Osteoblast (primary cell): Measurements from ENCODE around the gene CIITA. TPM values are rescaled to one million over a fixed set of nuclear protein-coding genes. Genes with fewer than 3 reads are reported as not detected.

Source experiments
- DNase-seq: peaks from one replicate; pipeline ENCODE4 v3.0.0; 2011; ENCODE audit warnings: low spot score, mixed read lengths; ENCODE audit not compliant: insufficient read length; ENCODE audit errors: missing footprints
- H2AFZ ChIP-seq: 2 replicates; pipeline ENCODE4 v1.6.0; 2011; ENCODE audit warnings: mild to moderate bottlenecking, low read length
- H3K27ac ChIP-seq: 2 replicates; pipeline ENCODE4 v1.5.1; 2011; ENCODE audit warnings: mild to moderate bottlenecking, low read depth, low read length, moderate library complexity
- H3K27me3 ChIP-seq: 2 replicates; pipeline ENCODE4 v1.6.0; 2012; ENCODE audit warnings: mild to moderate bottlenecking, control low read depth, inconsistent platforms, low read length, moderate library complexity; ENCODE audit not compliant: insufficient read depth
- H3K36me3 ChIP-seq: 2 replicates; pipeline ENCODE4 v1.5.1; 2011; ENCODE audit warnings: mild to moderate bottlenecking, low read length, control low read depth, moderate library complexity; ENCODE audit not compliant: insufficient read depth
- H3K4me1 ChIP-seq: 2 replicates; pipeline ENCODE4 v1.5.1; 2011; ENCODE audit warnings: mild to moderate bottlenecking, low read length, control low read depth, moderate library complexity; ENCODE audit not compliant: insufficient read depth
- H3K4me2 ChIP-seq: 2 replicates; pipeline ENCODE4 v1.6.0; 2011; ENCODE audit warnings: mild to moderate bottlenecking, low read length; ENCODE audit not compliant: insufficient read depth
- H3K4me3 ChIP-seq: fragments of 200-600 bp; sonication (generic); 3 replicates; pipeline ENCODE4 v1.5.1; 2012; ENCODE audit warnings: mild to moderate bottlenecking, low read length, inconsistent platforms; ENCODE audit not compliant: insufficient read depth
- H3K79me2 ChIP-seq: 2 replicates; pipeline ENCODE4 v1.6.0; 2012; ENCODE audit warnings: mild to moderate bottlenecking, low read length, control low read depth, inconsistent platforms; ENCODE audit not compliant: insufficient read depth
- H3K9me3 ChIP-seq: 2 replicates; pipeline ENCODE4 v1.5.1; 2011; ENCODE audit warnings: low read depth, low read length, control low read depth
- H4K20me1 ChIP-seq: 2 replicates; pipeline ENCODE4 v1.6.0; 2012; ENCODE audit warnings: mild to moderate bottlenecking, low read length, control low read depth; ENCODE audit not compliant: insufficient read depth
- total RNA-seq: library from RNA; depleted of rRNA; stranded (reverse); fragments of >200 nt; gene quantifications from 2 replicates; pipeline ENCODE4 v1.2.3, GENCODE V29; 2012
- TF ChIP-seq, protein P1 (sequence below): IDR thresholded peaks from 2 replicates; pipeline ENCODE4 v1.5.1; 2011; ENCODE audit warnings: mild to moderate bottlenecking, low read depth, low read length, moderate library complexity; ENCODE audit errors: extremely low read depth

The CIITA gene
- total RNA-seq, 1 donor: 2.5 TPM

DNA sequence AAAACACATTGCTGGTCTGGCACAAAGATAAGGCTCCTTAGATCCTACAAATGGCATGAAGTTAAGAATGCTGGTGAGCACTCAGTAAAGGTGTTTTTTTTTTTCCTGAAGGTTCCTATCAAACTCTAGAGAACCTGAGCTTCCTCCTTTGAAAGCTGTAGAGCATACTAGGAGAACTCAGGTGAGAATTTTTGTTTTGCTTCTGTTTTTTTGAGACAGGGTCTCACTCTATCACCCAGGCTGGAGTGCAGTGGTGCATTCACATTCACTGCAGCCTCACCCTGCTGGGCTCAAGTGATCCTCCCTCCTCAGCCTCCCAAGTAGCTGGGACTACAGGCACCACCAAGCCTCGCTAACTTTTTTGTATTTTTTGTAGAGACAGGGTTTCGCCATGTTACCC is 21.0 kb upstream of the CIITA start:
- H3K27me3 ChIP-seq: no peaks in the 10 kb centered on the region
- no peak for DNase-seq
- H3K27ac ChIP-seq: no peak overlapping the region
- no peaks in the 10 kb centered on the region for H3K9me3 ChIP-seq
- no peaks in the 10 kb centered on the region for H3K79me2 ChIP-seq
- no peaks in the 10 kb centered on the region for H4K20me1 ChIP-seq
- no peak overlapping the region for H3K4me3 ChIP-seq
- H3K4me1 ChIP-seq: no peaks in the 10 kb centered on the region
- no peak overlapping the region for H3K4me2 ChIP-seq
- TF ChIP-seq, protein P1, sequence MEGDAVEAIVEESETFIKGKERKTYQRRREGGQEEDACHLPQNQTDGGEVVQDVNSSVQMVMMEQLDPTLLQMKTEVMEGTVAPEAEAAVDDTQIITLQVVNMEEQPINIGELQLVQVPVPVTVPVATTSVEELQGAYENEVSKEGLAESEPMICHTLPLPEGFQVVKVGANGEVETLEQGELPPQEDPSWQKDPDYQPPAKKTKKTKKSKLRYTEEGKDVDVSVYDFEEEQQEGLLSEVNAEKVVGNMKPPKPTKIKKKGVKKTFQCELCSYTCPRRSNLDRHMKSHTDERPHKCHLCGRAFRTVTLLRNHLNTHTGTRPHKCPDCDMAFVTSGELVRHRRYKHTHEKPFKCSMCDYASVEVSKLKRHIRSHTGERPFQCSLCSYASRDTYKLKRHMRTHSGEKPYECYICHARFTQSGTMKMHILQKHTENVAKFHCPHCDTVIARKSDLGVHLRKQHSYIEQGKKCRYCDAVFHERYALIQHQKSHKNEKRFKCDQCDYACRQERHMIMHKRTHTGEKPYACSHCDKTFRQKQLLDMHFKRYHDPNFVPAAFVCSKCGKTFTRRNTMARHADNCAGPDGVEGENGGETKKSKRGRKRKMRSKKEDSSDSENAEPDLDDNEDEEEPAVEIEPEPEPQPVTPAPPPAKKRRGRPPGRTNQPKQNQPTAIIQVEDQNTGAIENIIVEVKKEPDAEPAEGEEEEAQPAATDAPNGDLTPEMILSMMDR: no peak
- no peak overlapping the region for H2AFZ ChIP-seq
- H3K36me3 ChIP-seq: no peaks in the 10 kb centered on the region

DNA sequence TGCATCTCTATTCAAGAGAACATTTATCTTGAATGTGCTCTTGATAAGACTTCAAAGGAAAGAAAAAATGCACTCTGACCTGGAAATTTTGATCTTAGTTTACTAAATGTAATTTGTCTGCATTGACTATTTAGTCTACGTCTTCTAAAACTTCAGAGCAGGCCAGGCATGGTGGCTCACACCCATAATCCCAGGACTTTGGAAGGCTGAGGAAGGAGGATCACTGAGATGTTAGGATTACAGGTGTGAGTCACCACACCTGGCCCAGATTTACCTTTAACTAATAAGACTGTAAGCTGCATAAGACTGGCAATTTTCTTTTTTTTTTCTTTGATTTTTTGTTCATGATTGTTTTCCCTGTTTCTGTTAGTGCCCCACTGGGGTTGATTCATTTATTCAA is 18.8 kb upstream of the CIITA start:
- H3K27ac ChIP-seq: no peak overlapping the region
- no peaks in the 10 kb centered on the region for H3K36me3 ChIP-seq
- DNase-seq: no peak
- no peaks in the 10 kb centered on the region for H3K9me3 ChIP-seq
- H2AFZ ChIP-seq: no peak overlapping the region
- no peaks in the 10 kb centered on the region for H3K27me3 ChIP-seq
- no peaks in the 10 kb centered on the region for H4K20me1 ChIP-seq
- peaks cover 12% of the 10 kb centered on the region for H3K4me1 ChIP-seq
- H3K79me2 ChIP-seq: no peaks in the 10 kb centered on the region
- no peak overlapping the region for H3K4me2 ChIP-seq
- no peak overlapping the region for H3K4me3 ChIP-seq
- TF ChIP-seq, protein P1: no peak

DNA sequence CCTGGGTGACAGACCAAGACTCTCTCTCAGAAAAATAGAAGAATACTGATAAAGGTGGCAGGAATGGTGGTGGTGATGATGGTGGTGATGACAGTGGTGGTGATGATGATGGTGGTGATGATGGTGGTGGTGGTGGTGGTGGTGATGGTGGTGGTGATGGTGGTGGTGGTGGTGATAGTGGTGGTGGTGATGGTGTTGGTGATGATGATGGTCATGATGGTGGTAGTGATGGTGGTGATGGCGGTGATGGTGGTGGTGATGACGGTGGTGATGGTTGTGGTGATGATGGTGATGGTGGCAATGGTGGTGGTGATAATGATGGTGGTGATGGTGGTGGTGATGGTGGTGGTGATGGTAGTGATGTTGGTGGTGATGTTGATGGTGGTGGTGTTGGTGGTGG is 18.0 kb upstream of the CIITA start:
- Histone ChIP-seq H3K79me2 (no peaks in the 10 kb centered on the region), H3K4me3 (no peak overlapping the region), H2AFZ (no peak overlapping the region), H3K4me2 (no peak overlapping the region), H3K4me1 (peaks cover 12% of the 10 kb centered on the region), H3K27me3 (no peaks in the 10 kb centered on the region), H3K36me3 (no peaks in the 10 kb centered on the region), H4K20me1 (no peaks in the 10 kb centered on the region), H3K9me3 (no peaks in the 10 kb centered on the region), H3K27ac (no peak overlapping the region)
- DNase-seq: no peak
- TF ChIP-seq, protein P1: no peak

DNA sequence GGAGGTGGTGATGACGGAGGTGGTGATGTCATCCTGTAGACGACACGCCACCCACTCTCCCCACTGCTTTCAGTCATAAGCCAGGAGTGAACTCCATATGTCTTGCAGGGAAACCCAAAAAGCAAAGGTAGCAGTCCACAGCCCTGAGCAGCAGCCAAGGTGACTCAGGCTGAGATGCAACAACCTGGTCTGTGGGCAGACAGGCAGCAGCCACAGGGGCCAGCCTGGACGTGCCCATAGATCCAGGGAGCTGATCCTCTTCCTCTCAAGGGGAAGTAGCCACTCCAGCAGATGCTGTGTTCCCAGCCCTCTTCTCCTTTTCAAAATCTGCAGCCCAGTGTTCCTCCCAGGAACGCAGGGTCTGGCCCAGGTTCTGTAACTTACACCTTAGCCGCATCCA is 17.3 kb upstream of the CIITA start:
- Histone ChIP-seq H3K4me3 (no peak overlapping the region), H3K9me3 (no peaks in the 10 kb centered on the region), H3K27ac (no peak overlapping the region), H2AFZ (no peak overlapping the region), H3K27me3 (no peaks in the 10 kb centered on the region), H4K20me1 (no peaks in the 10 kb centered on the region), H3K36me3 (no peaks in the 10 kb centered on the region), H3K4me1 (peaks cover 12% of the 10 kb centered on the region), H3K79me2 (no peaks in the 10 kb centered on the region), H3K4me2 (no peak overlapping the region)
- TF ChIP-seq, protein P1: no peak
- no peak for DNase-seq
